ENCODE results near the gene RAD54L.
A peak's percentile ranks its signal among the peaks of the same experiment; 100 is the strongest.
"Not testable (repeated sequence)": the region's sequence is repeated elsewhere in the genome, so short reads cannot be mapped to it uniquely, and the experiment has no call there.

The RAD54L gene

GRCh38 chr1:46306159-46306530 lies 58.6 kb downstream of the RAD54L start:
- peak overlapping the region; percentile 82 for H3K4me3 ChIP-seq (ENCODE audit: low read depth, low read length)
- DNase-seq (ENCODE audit: low read depth) = no peak
- TF ChIP-seq, protein P1, sequence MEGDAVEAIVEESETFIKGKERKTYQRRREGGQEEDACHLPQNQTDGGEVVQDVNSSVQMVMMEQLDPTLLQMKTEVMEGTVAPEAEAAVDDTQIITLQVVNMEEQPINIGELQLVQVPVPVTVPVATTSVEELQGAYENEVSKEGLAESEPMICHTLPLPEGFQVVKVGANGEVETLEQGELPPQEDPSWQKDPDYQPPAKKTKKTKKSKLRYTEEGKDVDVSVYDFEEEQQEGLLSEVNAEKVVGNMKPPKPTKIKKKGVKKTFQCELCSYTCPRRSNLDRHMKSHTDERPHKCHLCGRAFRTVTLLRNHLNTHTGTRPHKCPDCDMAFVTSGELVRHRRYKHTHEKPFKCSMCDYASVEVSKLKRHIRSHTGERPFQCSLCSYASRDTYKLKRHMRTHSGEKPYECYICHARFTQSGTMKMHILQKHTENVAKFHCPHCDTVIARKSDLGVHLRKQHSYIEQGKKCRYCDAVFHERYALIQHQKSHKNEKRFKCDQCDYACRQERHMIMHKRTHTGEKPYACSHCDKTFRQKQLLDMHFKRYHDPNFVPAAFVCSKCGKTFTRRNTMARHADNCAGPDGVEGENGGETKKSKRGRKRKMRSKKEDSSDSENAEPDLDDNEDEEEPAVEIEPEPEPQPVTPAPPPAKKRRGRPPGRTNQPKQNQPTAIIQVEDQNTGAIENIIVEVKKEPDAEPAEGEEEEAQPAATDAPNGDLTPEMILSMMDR (IDR thresholded peaks at IDR 0.05; ENCODE audit: insufficient read depth, low read depth, low read length, missing control alignments) = no peak

GRCh38 chr1:46309401-46310159 lies 62.0 kb downstream of the RAD54L start:
- no peak for DNase-seq (ENCODE audit: low read depth)
- TF ChIP-seq, protein P1 (IDR thresholded peaks at IDR 0.05; ENCODE audit: insufficient read depth, low read depth, low read length, missing control alignments) = no peak
- H3K4me3 ChIP-seq (ENCODE audit: low read depth, low read length) = no peak overlapping the region

DNA sequence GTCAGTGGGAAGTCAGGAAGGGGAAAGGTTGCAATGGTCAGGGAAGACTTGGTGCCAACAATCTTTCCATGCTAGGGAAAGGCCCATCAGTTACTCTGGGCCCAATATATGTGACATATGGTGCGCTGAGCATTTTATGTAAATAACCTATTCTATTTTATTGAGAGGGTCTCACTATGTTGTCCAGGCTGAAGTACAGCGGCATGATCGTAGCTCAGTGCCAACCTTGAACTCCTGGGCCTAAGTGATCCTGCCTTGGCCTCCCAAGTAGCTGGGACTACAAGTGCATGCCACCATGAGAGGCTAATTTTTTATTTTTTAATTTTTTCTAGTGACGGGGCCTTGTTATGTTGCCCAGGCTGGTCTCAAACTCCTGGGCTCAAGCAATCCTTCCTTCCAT lies 62.8 kb downstream of the RAD54L start:
- no peak for DNase-seq (ENCODE audit: low read depth)
- TF ChIP-seq, protein P1 (IDR thresholded peaks at IDR 0.05; ENCODE audit: insufficient read depth, low read depth, low read length, missing control alignments) = no peak
- H3K4me3 ChIP-seq (ENCODE audit: low read depth, low read length) = no peak overlapping the region

GRCh38 chr1:46315669-46316403 lies 68.3 kb downstream of the RAD54L start:
- TF ChIP-seq, protein P1 (IDR thresholded peaks at IDR 0.05; ENCODE audit: insufficient read depth, low read depth, low read length, missing control alignments) = no peak
- H3K4me3 ChIP-seq (ENCODE audit: low read depth, low read length) = no peak overlapping the region
- no peak for DNase-seq (ENCODE audit: low read depth)

DNA sequence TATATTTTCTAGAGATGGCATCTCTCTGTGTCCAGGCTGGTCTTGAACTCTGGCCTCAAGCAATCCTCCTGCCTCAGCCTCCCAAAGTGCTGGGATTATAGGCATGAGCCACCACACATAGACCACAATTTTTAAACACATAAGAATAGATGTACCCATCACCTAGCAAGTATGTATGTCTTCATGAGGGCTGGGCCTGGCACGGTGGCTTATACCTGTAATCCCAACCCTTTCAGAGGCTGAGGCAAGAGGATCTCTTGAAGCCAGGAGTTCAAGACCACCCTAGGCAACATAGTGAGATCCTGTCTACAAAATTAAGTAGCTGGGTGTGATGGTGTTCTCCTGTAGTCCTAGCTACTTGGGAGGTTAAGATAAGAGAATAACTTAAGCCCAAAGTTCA lies 69.8 kb downstream of the RAD54L start:
- TF ChIP-seq, protein P1 (IDR thresholded peaks at IDR 0.05; ENCODE audit: insufficient read depth, low read depth, low read length, missing control alignments) = no peak
- no peak for DNase-seq (ENCODE audit: low read depth)
- no peak overlapping the region for H3K4me3 ChIP-seq (ENCODE audit: low read depth, low read length)

DNA sequence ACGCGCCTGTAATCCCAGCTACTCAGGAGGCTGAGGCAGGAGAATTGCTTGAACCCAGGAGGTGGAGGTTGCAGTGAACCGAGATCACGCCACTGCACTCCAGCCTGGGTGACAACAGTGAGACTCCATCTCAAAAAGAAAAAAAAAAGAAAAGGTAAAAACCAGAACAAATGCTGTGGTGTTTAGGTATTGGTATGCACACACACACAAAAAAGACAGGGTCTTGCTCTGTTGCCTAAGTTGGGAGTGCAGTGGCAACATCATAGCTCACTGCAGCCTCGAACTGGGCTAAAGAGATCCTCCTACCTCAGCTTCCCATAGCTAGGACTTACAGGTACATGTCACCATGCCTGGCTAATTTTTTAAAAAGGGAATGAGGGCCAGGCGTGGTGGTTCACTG lies 71.7 kb downstream of the RAD54L start:
- not testable (repeated sequence) for H3K4me3 ChIP-seq (ENCODE audit: low read depth, low read length); DNase-seq (ENCODE audit: low read depth)

DNA sequence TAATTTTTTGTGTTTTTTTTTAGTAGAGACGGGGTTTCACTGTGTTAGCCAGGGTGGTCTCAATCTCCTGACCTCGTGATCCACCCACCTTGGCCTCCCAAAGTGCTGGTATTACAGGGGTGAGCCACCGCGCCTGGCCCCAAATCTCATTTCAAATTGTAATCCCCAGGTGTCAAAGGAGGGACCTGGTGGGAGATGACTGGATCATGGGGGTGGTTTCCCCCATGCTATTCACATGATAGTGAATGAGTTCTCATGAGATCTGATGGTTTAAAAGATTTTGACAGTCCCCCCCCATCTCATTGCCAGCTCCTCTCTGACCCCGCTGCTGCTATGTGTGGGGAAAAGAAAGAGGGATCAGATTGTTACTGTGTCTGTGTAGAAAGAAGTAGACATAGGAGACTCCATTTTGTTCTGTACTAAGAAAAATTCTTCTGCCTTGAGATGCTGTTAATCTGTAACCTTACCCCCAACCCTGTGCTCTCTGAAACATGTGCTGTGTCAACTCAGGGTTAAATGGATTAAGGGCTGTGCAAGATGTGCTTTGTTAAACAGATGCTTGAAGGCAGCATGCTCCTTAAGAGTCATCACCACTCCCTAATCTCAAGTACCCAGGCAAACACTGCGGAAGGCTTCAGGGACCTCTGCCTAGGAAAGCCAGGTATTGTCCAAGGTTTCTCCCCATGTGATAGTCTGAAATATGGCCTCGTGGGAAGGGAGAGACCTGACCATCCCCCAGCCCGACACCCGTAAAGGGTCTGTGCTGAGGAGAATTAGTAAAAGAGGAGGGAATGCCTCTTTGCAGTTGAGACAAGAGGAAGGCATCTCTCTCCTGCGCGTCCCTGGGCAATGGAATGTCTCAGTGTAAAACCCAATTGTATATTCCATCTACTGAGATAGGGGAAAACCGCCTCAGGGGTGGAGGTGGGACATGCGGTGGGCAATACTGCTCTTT lies 72.7 kb downstream of the RAD54L start:
- DNase-seq (ENCODE audit: low read depth); H3K4me3 ChIP-seq (ENCODE audit: low read depth, low read length): not testable (repeated sequence)

DNA sequence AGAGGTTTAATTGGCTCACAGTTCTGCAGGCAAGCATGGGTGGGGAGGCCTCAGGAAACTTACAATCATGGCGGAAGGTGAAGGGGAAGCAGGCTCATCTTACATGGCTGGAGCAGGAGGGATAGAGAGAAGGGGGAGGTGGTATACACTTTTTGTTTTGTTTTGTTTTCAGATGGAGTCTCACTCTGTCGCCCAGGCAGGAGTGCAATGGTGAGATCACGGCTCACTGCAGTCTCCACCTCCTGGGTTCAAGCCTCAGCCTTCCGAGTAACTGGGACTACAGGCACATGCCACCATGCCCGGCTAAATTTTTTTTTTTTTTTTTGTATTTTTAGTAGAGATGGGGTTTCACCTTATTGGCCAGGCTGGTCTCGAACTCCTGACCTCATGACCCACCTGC lies 74.6 kb downstream of the RAD54L start:
- DNase-seq (ENCODE audit: low read depth) = not testable (repeated sequence)

GRCh38 chr1:46325285-46326076 lies 77.9 kb downstream of the RAD54L start:
- peak; percentile 77 for DNase-seq (ENCODE audit: low read depth)
- H3K4me3 ChIP-seq (ENCODE audit: low read depth, low read length) = peak overlapping the region; percentile 91

More for the DNA sequence above, 74.6 kb downstream of the RAD54L start:
- H3K4me3 ChIP-seq (ENCODE audit: low read depth, low read length) = not testable (repeated sequence)
